GM21825 (cell line): ENCODE data around the gene TSPAN16.
"Not testable (repeated sequence)": the region's sequence is repeated elsewhere in the genome, so short reads cannot be mapped to it uniquely, and the experiment has no call there.

Experiments used
- ATAC-seq: cut with Tn5 transposase; IDR thresholded peaks from one replicate; pipeline ENCODE4 v1.9.1; 2021; ENCODE audit warnings: mild to moderate bottlenecking, moderate library complexity; ENCODE audit not compliant: unreplicated experiment

TSPAN16 gene

DNA sequence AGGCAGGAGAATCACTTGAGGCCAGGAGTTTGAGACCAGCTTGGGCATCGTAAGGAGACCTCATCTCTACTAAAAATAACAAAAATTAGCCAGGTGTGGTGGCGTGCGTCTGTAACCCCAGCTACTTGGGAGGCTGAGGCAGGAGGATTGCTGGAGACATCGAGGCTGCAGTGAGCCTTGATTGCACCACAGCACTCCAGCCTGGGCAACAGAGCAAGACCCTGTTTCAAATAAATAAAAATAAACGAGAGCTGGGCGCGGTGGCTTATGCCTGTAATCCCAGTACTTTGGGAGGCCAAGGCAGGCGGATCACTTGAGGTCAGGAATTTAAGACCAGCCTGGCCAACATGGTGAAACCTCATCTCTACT lies 44.1 kb downstream of the TSPAN16 start:
- not testable (repeated sequence) for ATAC-seq

DNA sequence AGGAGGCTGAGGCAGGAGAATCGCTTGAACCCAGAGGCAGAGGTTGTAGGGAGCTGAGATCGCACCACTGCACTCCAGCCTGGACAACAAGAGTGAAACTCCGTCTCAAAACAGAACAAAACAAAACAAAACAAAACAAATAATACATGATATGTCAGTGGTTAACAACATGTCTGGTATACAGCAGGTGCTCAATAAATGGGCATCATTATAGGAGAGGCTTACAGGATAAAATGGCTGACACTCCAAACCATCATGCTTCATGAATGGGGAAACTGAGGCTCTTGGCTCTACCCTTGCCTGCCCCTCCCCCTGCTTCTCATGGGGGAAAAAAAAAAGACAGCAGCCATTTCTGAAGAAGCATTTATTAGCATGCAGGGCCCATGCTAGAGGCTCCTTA lies 46.5 kb downstream of the TSPAN16 start:
- no peak for ATAC-seq

DNA sequence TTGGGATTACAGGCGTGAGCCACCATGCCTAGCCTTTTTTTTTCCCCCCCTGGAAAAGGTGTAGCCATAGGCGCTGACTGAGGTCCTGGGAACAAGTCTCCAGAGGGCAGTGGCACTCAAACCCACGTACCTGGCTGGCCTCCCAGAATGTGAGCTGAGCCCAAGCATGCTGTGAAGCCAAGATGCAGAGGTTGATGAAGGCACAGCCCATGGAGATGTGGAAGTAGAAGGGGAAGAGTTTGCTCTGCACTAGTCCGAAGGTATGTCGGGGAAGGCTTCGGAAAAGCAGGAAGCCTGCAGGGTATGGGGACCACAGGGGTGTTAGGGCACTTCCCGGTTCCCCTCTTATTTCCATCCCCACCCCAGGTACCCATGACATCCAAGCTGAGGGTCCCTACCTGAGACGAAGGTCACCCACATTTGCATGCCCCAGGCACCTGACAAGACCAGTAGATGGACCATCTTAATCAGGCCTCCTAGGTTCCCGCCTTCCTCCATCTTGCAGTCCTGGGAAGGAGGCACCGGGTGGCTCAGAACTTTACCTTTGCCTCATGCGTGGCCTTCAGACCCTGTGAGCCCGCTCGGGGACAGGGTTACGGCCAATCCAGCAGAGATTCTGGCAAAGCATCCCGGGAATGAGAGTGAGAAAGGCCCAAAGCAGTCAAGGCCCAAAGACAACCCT lies 49.3 kb downstream of the TSPAN16 start:
- ATAC-seq, result no peak

DNA sequence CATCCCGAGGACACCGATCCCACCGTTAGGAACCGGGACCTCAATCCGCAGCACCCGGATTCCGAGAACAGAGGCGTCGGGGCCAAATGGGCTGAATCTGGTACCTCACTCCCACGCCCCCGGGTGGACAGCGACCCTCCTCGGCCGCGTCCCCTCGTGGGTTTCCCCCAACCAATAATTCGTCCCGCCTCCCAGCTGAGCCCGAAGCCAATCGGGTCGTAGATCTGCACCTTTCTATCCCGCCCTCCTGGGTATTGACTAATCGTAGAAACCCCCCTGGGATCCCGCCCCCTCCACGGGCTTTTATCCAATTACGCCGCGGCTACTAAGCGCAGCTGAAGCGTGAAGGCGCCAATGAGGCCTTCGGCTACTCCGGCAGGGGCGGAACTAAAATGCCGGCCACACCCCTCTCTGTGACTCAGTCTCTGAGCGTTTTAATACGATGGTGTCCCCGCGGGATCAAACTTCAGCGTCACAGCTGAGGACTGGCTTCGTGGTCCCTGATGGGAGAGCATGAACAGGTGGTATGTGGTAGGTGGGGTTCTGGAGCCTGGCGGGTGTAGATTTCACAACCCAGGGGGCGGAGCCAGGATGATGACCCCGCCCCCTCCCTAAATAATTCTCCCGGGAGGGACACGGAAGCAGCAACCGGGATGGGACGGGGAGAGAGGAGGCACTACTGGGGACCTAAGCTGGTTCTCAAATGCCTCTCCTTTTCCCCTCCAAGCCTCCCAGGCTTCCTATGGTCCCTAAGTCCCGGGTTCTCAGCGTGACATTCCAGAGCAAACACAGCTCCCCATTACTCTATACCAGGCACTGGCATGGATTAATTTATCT lies 50.4 kb downstream of the TSPAN16 start, which contains the start of the genes CCDC159 and TMEM205:
Gene CCDC159, plus strand, starts transcription at position 416 of the 837 bp plus-strand sequence. Its CDS starts 88 bp downstream, at position 504.
Gene TMEM205, minus strand, starts transcription at position 165 of the 837 bp plus-strand sequence. CDS start 649 bp downstream, outside the sequence.
- ATAC-seq, result peak; percentile 88

DNA sequence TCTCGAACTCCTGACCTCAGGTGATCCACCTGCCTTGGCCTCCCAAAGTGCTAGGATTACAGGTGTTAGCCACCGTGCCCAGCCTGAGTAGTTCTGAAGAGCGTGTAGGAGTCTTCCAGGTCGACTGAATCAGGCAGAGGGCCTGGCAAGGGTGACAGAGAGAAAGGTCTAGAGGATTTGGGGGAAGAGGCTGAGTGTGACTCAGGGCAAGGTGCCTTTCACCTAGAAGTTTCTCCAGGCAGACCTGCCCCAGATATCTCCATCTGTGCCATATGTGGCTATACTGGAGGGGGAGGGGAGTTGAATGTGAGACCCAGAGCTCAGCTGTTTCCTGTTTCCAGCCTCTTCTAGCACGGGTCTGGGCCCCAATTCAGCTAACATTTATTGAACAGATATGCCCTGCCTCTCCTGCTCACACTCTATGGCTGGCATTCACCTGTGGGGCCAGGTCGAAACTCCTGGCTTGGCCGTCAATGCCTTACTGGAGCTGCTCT lies 51.6 kb downstream of the TSPAN16 start:
- ATAC-seq, result no peak

DNA sequence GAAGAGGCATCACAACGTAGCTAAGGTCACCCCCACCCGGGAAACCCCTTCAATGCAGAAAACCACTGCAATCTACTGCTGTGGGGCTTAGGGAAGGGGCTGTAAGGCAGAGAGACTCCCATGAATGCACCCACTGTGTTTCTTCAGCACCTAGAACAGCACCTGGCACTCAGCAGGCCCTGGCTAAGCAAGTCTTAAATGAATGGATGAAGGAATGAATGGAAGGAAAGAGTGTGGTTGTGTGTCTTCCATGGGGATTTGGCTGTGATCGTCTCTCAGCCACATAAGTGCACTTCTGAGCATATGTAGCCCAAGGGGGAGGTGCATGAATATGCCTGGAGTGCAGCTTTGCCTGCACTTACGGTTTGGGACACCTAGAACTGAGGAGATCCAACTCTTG lies 53.2 kb downstream of the TSPAN16 start:
- ATAC-seq, result no peak

DNA sequence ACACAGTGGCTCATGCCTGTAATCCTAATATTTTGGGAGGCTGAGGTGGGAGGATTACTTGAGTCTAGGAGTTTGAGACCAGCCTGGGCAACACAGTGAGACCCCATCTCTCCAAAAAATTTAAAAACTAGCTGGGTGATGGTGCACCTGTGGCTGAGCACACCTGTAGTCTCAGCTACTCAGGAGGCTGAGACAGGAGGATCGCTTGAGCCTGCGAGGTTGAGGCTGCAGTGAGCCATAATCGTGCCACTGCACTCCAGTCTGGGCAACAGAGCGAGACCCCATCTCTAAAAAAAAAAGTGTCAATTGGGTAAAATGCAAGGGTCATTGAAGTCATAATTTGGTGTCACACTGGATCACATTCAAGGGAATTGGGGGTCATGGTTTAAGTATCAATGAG lies 58.1 kb downstream of the TSPAN16 start:
- not testable (repeated sequence) for ATAC-seq

DNA sequence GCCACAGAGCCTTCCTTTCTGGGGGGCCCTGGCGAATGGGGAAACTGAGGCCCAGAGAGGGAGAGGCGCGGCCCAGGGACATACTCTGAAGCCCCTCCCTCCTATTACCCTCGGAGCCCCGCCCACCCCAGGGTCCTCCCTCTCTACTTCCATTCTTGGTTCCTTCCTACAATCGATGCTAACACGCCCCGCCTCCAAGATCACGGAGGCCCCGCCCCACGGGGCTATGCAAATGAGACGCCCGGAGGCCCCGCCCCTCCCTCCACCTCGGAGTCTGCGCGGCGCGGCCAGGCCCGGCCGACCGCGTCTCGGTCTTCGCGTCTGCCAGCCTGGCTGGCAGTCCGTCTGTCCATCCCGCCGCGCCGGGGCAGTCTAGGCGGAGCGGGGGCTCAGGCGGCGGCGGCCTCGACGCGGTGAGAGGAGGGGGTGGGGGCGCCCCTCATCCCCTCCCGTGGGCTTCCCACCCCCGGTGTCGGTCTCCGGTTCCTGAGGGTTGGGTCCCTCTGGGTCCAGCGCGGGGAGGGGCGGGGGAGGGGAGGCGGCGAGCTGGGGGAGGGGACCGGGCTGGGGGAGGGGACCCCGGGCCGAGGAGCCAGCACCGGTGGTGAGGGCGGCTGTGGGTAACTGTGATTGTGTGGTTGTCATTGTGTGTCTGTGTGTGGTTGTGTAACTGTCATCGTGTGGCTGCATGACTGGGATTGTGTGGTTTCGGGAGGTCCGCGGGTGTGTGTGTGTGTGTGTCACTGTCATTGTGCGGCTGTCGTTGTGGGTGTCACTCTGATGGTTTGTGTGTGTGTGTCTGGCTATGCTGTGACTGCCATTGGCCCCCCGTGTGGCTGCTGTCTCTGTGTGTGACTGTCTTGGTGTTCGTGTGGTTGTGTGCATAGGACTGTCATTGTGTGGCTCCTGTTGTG lies 59.5 kb downstream of the TSPAN16 start, which contains the start of gene PLPPR2:
Gene PLPPR2, plus strand, starts transcription at position 273 of the 914 bp plus-strand sequence. CDS start 2,242 bp downstream, outside the sequence.
- peak; percentile 45 for ATAC-seq

DNA sequence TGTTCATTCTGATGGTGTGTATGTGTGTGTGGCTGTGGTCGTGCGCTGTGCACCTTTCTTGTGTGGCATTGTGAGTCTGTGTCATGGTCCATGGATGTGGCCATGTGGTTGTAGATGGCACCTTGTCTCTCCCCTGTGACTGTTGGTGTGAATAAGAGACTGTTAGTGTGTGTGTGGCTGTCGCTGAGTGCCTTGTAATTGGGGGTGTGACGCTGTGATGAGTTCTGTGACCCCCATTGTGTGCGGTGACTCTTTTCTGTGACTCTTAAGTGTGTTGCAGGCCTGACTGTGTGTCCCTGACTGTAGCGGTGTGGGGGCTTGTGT lies 60.1 kb downstream of the TSPAN16 start:
- ATAC-seq, result no peak

DNA sequence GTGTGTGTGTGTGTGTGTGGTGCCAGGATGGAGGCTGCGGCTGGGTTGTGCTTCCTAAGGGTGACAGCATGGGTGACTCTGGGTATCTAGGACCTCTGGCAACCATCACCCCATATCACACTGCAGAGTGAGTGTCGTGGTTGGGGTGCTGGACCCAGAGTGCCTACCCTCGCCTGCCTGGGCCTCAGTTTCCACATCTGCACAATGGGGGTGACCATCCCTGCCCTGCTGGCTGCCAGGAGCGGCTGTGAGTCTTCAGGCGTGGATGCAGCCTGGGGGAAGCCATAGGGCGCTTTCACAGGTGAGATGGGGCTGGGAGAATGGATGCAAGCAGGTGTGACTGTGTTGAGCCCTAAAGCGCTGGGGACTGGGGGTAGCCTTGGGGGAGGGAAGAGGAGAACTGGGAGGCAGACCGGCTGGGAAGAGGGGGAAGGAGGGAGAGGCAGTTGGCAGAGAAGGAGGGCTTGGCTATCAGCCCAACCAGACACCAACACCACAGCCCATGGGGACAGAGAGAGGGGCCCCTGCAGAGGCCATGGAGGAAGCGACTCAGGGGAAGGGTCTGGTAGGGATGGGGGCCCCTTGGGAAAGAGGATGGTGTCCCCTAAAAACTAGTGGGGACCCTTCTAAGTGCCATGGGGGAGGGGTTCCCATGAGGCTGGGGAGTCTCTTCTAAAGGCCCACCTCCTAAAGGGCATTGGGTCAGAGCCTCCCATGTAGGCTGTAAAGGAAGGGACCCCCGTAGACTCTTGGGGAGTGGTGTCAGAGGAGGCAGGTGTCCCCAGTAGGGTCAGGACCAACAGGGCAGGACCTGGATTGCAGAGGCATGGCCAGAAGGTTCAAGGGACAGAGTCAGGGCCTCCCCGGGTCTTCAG lies 61.0 kb downstream of the TSPAN16 start:
- ATAC-seq, result no peak

DNA sequence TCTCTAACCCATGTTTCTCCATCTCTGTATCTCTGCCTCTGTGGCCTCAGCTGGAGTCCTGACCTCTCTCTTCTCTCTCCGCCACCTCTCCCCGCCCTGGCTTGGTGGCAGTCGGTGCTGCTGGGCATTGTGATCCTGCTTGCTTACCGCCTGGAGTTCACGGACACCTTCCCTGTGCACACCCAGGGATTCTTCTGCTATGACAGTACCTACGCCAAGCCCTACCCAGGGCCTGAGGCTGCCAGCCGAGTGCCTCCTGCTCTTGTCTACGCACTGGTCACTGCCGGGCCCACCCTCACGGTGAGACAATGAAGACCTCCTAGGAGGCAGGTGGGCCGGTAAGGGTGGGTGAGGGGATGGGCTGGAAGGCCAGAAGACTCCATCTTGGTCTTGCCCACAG lies 63.5 kb downstream of the TSPAN16 start:
- ATAC-seq, result no peak

DNA sequence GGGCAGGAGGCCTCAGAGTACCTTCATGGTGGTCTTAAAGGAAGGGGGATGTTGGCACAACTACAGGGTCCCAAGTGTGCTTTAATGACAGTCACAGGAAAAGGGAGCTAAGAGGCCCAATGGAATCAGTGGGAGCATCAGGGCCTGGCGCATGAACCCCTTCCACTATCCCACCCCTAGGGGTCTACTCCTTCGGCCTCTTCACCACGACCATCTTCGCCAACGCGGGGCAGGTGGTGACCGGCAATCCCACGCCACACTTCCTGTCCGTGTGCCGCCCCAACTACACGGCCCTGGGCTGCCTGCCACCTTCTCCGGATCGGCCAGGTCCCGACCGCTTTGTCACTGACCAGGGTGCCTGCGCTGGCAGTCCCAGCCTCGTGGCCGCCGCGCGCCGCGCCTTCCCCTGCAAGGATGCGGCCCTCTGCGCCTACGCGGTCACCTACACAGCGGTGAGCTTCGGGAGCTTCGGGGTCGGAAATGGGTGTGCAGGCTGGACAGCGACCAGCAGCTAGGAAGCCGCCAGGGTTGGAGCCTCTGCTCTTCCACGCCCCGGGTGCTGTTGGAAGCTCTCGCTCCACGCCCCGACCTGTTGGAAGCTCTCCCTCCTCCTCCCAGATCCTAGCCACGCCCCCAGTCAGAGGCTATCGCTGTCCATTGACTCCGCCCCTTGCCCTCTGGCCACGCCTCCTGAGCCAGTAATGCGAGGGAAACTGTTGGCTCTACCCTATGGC lies 65.2 kb downstream of the TSPAN16 start:
- ATAC-seq, result no peak

DNA sequence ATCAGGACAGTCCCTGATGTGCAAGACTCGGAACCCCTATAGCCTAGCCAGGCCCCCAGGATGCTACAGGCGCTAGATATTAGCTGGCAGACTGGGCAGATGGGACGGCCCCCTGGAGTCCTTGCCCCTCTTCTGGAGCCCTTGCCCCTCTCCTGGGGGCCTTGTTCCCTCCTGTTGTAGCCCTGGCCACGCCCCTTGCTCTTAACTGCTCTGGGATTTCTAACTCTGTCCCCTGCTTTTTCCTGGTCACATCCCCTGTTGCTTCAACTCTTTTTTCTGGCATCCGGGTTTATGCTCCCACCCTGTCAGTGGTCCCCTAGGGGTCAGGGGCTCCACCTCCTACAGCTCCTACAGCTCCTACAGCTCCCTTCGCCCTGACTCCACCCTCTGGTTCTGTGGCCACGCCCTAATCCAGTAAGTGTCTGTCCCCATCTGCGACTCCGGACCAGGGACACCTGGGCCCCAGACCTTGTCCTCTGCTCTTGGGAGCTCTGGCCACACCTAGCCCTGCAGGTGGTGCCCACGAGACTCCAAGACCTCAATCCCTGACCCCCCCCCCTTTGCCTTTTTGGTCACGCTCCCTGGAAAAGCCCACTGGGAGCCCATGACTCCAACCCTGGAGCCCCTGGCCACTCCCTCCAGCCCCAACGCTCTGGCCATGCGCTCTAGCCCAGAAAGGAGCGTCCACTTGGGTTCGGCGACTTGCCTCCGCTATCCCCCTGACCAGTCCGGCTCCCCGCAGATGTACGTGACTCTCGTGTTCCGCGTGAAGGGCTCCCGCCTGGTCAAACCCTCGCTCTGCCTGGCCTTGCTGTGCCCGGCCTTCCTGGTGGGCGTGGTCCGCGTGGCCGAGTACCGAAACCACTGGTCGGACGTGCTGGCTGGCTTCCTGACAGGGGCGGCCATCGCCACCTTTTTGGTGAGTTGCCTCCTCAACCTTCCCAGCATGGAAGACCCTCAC lies 66.1 kb downstream of the TSPAN16 start:
- ATAC-seq, result no peak

DNA sequence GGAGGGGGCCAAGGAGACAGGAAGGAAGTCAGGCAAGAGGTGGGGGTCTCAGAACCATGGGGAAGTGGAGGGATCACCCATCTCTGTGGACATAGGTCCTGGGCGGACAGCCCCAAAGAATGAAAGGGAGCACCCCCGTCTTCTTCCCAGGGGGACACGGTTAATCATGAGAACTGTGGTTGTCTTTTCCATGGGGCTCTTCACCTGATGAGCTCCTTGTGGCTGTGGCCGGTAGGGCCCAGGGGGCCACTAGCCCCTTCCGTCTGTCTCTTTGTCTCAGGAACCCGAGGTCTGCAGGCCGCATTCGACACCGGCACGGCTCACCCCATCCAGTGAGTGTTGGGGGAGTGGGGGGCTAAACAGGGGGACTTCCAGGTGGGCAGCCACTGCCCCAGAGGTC lies 67.9 kb downstream of the TSPAN16 start:
- ATAC-seq, result no peak

DNA sequence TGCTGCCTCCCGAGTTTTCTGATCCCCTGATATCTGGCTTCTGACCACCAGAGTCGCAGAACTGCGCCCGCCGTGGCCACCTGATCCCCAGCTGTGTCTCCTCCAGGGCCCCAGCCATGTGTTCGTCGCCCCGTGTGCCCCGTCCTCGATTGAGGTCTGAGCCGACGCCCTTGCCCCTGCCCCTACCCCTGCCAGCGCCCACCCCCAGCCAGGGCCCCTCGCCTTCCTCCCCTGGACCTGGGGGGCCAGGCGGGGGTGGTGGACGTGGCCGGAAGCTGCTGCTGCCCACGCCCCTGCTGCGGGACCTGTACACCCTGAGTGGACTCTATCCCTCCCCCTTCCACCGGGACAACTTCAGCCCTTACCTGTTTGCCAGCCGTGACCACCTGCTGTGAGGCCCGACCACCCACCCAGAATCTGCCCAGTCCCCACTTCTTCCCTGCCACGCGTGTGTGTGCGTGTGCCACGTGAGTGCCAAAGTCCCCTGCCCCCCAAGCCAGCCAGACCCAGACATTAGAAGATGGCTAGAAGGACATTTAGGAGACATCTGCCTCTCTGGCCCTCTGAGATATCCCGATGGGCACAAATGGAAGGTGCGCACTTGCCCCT lies 68.4 kb downstream of the TSPAN16 start:
- no peak for ATAC-seq

DNA sequence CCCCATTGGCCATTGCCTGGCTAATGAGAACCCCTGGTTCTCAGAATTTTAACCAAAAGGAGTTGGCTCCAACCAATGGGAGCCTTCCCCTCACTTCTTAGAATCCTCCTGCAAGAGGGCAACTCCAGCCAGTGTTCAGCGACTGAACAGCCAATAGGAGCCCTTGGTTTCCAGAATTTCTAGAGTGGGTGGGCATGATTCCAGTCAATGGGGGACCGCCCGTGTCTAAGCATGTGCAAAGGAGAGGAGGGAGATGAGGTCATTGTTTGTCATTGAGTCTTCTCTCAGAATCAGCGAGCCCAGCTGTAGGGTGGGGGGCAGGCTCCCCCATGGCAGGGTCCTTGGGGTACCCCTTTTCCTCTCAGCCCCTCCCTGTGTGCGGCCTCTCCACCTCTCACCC lies 69.0 kb downstream of the TSPAN16 start:
- no peak for ATAC-seq
